ENCODE data around the gene GALNS.
"Not testable (repeated sequence)": the region's sequence is repeated elsewhere in the genome, so short reads cannot be mapped to it uniquely, and the experiment has no call there.

Gene GALNS, protein sequence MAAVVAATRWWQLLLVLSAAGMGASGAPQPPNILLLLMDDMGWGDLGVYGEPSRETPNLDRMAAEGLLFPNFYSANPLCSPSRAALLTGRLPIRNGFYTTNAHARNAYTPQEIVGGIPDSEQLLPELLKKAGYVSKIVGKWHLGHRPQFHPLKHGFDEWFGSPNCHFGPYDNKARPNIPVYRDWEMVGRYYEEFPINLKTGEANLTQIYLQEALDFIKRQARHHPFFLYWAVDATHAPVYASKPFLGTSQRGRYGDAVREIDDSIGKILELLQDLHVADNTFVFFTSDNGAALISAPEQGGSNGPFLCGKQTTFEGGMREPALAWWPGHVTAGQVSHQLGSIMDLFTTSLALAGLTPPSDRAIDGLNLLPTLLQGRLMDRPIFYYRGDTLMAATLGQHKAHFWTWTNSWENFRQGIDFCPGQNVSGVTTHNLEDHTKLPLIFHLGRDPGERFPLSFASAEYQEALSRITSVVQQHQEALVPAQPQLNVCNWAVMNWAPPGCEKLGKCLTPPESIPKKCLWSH

GRCh38 chr16:88856828-88857727 is at the start of gene GALNS, which contains the start of gene TRAPPC2L:
Gene GALNS, minus strand, starts transcription at chr16:88856947. Its CDS starts 70 bp downstream, at chr16:88856877.
Gene TRAPPC2L, plus strand, starts transcription at chr16:88857127. Its CDS starts 24 bp downstream, at chr16:88857151.
- DNase-seq = peak; percentile 98 to 100 (median 99)
- intact Hi-C loops (cut with DNase I) = loop anchor here (2.0 to 5.0 kb wide), 4 partner anchors 46 to 360 kb away; partner anchors contain the start of genes APRT and ZNF778

DNA sequence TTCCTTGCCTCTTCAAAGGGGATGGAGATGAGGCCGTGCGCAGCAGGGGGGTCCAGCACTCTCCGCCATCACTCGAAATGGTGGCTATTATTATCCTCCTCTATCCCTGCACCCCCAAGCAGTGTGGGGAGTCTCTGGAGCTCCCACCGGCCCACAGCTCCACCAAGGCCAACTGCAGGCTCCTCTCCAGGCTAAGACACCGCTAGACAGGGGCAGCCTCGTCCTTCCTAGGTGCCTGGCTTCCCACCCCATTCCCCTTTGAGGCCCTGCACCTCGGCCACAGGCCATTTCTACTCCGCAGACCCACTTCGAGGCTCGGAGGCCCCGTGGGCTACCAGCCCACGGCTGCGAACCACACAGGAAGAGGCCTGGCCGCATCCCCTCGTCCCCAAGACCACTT is 49.3 kb upstream of the GALNS start:
- intact Hi-C loops (cut with DNase I) = no loop called here
- DNase-seq = no peak

DNA sequence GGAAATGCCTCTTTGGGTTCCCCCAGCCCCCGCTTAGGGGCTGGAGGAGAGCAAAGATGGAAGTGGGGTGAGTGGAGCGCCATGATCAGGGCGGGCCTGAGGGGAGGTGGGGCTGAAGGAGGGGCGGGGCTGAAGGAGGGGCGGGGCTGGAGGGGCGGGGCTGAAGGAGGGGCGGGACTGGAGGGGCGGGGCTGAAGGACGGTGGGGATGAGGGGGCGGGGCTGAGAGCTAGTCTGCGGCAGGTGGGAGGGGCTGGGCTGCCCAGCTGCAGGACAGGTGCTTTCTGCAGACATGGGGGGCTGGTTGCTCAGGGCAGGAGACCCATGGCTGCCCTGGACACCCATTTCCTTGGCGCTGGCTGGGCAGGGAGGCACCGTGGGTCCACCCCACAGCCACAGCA is 48.8 kb upstream of the GALNS start:
- no peak for DNase-seq

DNA sequence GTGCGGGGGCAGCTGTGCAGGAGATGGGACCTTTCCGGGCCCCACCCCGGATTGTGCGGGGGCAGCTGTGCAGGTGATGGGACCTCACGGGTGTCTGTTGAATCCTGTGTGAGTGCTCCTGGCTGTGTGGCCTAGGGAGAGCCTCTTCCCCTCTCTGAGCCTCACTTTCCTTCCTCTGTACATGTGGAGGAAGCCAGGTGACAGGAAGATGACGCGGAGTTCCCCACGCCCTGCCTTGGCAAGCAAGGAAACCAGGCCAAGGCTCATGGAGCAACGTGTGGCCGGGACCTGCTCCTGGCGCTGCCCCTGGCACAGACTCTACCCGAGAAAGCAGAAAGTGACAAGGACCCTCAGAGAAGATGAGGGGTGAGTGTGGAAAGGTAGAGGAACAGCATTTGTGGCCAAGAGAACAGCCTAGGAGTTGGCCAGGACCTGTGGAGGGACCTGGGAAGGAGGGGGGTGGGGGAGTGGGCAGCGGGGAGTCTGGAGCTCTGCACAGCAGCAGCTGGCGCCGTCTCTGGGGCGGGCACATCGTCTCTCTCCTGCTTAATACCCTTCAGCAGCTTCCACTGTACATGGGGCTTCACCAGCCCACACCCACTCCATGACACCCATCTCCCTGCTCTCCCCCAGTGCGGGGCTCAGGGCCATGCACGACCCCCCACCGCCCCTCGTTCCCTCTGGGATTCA is 48.1 kb upstream of the GALNS start:
- intact Hi-C loops (cut with DNase I) = no loop called here
- no peak for DNase-seq

More for the DNA sequence above, 48.8 kb upstream of the GALNS start:
- intact Hi-C loops (cut with DNase I) = no loop called here

- intact Hi-C loops (cut with DNase I) = no loop called here
- DNase-seq = no peak
Measured at GRCh38 chr16:88903267-88903666, 46.5 kb upstream of the GALNS start.

DNA sequence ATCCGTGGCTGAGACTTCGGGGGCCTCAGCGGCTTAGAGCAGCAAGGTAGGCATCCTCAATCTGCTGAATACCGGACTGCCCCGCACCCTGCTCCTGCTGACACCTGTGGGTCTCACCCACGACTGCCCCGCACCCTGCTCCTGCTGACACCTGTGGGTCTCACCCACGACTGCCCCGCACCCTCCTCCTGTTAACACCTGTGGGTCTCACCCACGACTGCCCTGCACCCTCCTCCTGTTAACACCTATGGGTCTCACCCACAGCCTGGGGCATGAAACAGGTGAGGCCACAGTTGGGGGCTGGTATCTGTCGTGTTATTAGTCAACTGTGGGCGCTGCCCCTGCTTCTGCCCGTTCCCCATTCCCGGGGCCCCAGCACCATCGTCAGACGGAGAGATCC is 46.0 kb upstream of the GALNS start:
- intact Hi-C loops (cut with DNase I) = no loop called here
- no peak for DNase-seq

- intact Hi-C loops (cut with DNase I) = no loop called here
- no peak for DNase-seq
Measured at GRCh38 chr16:88901718-88902337, 45.1 kb upstream of the GALNS start.

GRCh38 chr16:88900662-88901052 is 43.9 kb upstream of the GALNS start:
- no peak for DNase-seq
- intact Hi-C loops (cut with DNase I) = no loop called here

DNA sequence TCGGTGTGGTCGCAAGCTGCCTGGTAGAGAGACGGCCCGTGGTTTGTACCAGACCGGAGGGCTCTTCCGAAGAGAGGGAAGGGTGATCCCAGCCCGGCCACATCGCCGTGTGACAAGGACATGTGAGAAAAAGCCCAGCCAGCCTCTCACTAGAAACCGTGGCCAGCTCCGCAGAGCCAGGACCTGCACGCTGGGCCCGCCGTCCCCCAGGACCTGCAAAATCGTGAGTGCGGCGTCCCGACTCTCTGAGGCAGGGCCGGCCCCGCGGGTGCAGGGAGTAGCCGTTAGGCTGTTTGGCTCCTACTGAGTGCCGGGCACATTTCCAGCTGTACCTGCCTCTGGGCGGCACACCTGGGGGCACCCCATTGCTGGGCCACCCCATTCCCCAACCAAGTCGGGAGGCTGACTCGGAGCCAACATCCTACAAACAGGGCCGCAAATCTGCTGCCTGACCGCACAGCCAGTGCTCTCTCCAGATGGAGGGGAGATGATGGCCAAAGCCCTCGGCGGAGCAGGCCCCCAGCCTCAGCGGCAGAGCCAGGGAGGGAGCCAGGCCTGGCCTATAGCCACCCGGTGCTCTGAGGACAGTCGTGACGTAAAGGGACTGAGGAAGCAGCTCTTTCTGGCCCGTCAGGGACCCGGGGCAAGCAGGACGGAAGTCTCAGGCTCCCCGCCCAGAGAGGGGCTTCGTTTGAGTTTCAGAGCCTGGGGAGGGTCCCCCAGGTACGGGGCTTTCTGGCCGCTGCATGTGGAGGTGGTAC is 43.3 kb upstream of the GALNS start:
- intact Hi-C loops (cut with DNase I) = no loop called here
- DNase-seq = no peak

DNA sequence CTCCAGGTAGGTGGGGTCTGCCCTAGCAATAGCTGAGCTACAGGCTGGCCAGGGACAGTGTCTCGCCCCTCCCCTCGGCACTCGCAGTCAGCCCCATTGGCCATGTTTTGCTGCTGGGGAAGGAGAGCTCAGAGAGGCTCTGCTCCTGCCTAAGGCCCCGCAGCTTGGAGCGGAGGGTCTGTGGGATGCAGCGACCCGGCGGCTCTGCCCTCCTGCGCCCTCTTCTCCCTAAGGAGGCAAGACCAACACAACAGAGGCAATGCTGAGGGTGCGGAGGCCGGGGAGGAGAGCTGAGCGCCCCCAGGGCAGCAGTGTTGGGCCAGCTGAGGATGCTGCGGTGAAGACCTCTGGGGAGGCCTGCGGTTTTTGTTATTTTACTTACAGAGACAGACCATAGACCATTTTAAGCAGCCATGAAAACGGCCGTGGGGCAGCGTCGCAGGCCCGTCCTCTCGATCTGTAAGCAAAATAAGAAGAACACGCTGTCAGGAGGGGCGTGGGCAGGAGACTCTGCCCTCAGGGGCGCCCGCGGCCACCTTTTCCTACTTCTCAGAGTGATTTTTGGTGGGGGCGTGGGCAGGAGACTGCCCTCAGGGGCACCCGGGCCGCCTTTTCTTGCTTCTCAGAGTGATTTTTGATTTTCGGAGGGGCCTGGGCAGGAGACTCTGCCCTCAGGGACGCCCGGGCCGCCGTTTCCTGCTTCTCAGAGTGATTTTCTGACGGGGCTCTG is 41.1 kb upstream of the GALNS start:
- no peak for DNase-seq
- intact Hi-C loops (cut with DNase I) = no loop called here

- intact Hi-C loops (cut with DNase I) = no loop called here
- no peak for DNase-seq
Measured at GRCh38 chr16:88896238-88897070, 39.7 kb upstream of the GALNS start.

DNA sequence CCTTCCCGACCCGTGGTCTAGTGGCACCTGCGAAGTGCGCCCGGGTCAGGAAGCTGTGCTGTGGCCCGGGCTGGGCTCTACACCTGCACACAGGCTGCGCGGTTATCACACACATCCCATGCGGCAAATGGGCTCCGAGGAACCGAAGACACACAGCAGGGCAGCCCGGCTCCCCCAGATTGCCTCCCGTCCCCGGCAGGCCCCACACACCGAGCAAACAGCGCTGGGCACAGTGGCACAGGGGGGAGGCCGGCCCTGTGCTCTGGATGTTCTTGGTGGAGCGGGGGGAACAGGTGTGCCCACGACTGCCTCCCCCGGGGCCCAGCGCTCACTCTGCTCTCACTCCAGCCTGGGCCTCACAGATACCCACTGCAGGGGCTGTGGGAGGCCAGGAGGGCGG is 38.6 kb upstream of the GALNS start:
- DNase-seq = no peak
- intact Hi-C loops (cut with DNase I) = no loop called here

DNA sequence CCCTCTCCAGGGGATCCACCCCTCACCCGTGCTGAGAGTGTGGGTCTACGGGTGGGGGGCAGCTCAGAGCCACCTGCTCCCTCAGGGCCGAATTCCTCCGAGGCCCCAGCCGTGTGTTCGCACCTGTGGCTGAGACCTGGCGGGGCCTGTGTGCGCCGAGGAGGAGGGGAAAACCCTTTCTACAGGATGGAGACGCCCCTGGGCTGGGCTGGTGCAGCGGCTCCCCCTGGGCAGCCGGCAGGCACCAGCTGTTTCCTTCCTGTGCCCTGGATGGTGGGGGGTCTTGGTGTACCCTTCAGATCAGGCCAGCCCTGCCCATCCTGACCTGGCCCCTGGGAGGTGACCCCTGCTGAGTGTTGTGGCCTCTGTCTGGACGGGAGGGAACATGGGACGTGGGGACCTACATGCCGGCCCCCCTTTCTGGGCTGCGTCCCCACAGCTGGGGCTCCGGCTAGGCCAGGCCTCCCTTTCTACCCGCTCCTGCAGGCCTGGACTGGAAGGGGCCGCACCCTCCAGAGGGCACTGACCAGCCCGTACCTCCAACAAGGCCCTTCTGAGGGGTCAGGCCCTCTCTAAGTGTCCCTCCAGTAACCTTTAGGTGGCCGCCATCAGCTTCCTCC is 38.0 kb upstream of the GALNS start:
- no peak for DNase-seq
- intact Hi-C loops (cut with DNase I) = no loop called here

- intact Hi-C loops (cut with DNase I); DNase-seq: not testable (repeated sequence)
Measured at GRCh38 chr16:88894266-88894665, 37.5 kb upstream of the GALNS start.

DNA sequence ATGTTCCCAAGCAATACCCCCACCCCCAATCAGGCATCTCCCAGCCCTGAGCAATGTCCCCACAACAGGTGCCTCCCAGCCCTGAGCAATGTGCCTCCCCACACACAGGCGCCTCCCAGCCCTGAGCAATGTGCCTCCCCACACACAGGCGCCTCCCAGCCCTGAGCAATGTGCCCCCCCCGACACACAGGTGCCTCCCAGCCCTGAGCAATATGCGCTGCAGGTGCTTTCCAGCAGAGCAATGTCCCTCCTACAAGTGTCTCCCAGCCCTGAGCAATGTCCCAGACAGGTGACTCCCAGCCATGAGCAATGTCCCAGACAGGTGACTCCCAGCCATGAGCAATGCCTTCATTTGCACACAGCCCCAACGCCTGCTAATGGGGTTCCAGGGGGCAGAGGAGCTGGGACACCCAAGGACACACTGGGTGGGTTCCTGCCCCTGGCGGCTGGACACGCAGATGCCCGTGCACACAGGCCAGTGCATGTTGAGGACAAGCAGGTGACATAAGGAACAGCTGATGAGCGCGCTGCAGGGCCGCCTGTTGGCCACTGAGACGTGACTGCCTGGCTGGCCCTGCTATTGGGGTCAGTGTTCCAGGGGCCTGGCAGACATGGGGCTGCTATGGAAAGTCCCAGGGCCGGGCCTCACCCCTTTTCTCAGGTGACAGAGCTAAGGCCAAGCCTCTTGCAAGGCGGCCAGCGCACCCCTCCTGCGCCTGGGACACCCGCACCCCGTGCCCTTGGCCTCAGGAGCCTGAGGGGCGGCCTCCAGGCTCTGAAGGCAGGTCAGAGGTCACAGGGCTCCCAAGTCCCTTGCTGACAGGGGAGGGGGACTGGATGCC is 36.6 kb upstream of the GALNS start:
- intact Hi-C loops (cut with DNase I) = no loop called here
- DNase-seq = no peak

- intact Hi-C loops (cut with DNase I) = no loop called here
- no peak for DNase-seq
Measured at GRCh38 chr16:88892065-88892464, 35.3 kb upstream of the GALNS start.

Measured in posterior cingulate gyrus (tissue), 11 donors.